ENCODE data around the gene IFIT2. TPM values are rescaled to one million over a fixed set of nuclear protein-coding genes. Genes with fewer than 3 reads are reported as not detected.

IFIT2 gene
- polyA plus RNA-seq, 3 donors: 9.7 to 25.2 (median 15.5) TPM

DNA sequence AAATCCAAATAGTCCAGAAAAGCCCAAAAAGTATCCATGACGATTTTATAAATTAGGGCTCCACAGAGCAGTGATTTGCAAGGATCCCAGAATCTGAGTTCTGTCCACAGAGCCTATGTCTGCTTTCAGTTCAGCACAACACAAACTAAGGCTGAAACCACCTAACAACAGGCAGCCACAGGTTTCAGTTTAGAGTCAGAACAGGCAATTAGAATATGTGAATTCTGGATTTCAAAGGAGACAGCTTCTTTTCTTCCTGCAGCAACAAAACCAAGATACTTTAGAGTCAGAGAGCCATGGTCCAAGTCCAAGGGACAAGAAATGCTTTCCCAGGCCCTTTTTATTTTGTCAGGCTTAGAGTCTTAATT, 49.5 kb downstream of the IFIT2 start:
- H3K36me3 Mint-ChIP-seq: peaks cover 1 to 3% of the 10 kb centered on the region in 2 donors
- H3K27me3 Mint-ChIP-seq (ENCODE audit: low read depth in 3 of 3): no peaks in the 10 kb centered on the region
- H3K4me3 Mint-ChIP-seq: no peak overlapping the region

GRCh38 chr10:89351780-89352597, 50.1 kb downstream of the IFIT2 start:
- Histone ChIP-seq H2AFZ (ENCODE audit: insufficient read depth, low read depth, low read length, poor library complexity, severe bottlenecking) (no peak overlapping the region), H3K36me3 (replicated peaks in 1 of 2; ENCODE audit: control insufficient read depth in 1 of 2, insufficient read depth in 2 of 2, low read length in 2 of 2) (no peaks in the 10 kb centered on the region), H3K27me3 (ENCODE audit: control insufficient read depth in 2 of 2, insufficient read depth in 2 of 2, low read length in 2 of 2) (no peaks in the 10 kb centered on the region), H3K4me3 (replicated peaks in 1 of 3; ENCODE audit: low read depth in 2 of 3, low read length in 3 of 3) (no peak overlapping the region), H4K20me1 (ENCODE audit: insufficient read depth, low read length) (no peaks in the 10 kb centered on the region), H3K79me2 (ENCODE audit: insufficient read depth, low read length) (no peaks in the 10 kb centered on the region), H3K9ac (ENCODE audit: insufficient read depth, low read length, poor library complexity, severe bottlenecking) (no peak overlapping the region), H3K4me1 (ENCODE audit: control insufficient read depth in 1 of 2, insufficient read depth in 2 of 2, low read length in 2 of 2) (peaks cover 36 to 42% of the 10 kb centered on the region in 2 donors), H3K27ac (ENCODE audit: low read depth in 1 of 2, low read length in 2 of 2) (no peak overlapping the region), H3K4me2 (replicated peaks; ENCODE audit: extremely low read depth, low read length, poor library complexity, severe bottlenecking) (no peak overlapping the region), H3K9me3 (replicated peaks in 1 of 2; ENCODE audit: control insufficient read depth in 1 of 2, insufficient read depth in 1 of 2, low read length in 2 of 2) (no peaks in the 10 kb centered on the region)
- intact Hi-C loops (cut with micrococcal nuclease): no loop called here
- no peak for TF ChIP-seq CTCF (IDR thresholded peaks at IDR 0.05)
- no peak overlapping the region for H3K4me3 Mint-ChIP-seq
- H3K27me3 Mint-ChIP-seq (ENCODE audit: low read depth in 3 of 3): no peaks in the 10 kb centered on the region
- peaks cover 52% of the 10 kb centered on the region for H3K4me1 Mint-ChIP-seq
- DNase-seq: no peak
- H3K36me3 Mint-ChIP-seq: peaks cover 1 to 3% of the 10 kb centered on the region in 2 donors
- peak overlapping the region in 1 of 7 donors; percentile 26 for H3K27ac Mint-ChIP-seq
- WGBS (ENCODE audit: insufficient coverage): 94% methylated on average over 11 of the region's 12 CpGs
- peaks cover 0 to 1% (median 0%) of the 10 kb centered on the region in 7 donors for H3K9me3 Mint-ChIP-seq

More for the DNA sequence above, 49.5 kb downstream of the IFIT2 start:
- peaks cover 0 to 1% (median 0%) of the 10 kb centered on the region in 7 donors for H3K9me3 Mint-ChIP-seq
- H2AFZ ChIP-seq (ENCODE audit: insufficient read depth, low read depth, low read length, poor library complexity, severe bottlenecking): no peak overlapping the region
- peaks cover 57% of the 10 kb centered on the region for H3K4me1 Mint-ChIP-seq
- no peaks in the 10 kb centered on the region for H3K36me3 ChIP-seq (replicated peaks in 1 of 2; ENCODE audit: control insufficient read depth in 1 of 2, insufficient read depth in 2 of 2, low read length in 2 of 2)
- H3K9me3 ChIP-seq (replicated peaks in 1 of 2; ENCODE audit: control insufficient read depth in 1 of 2, insufficient read depth in 1 of 2, low read length in 2 of 2): no peaks in the 10 kb centered on the region
- H3K27me3 ChIP-seq (ENCODE audit: control insufficient read depth in 2 of 2, insufficient read depth in 2 of 2, low read length in 2 of 2): no peaks in the 10 kb centered on the region
- no peak overlapping the region for H3K4me3 ChIP-seq (replicated peaks in 1 of 3; ENCODE audit: low read depth in 2 of 3, low read length in 3 of 3)
- no peaks in the 10 kb centered on the region for H4K20me1 ChIP-seq (ENCODE audit: insufficient read depth, low read length)
- H3K9ac ChIP-seq (ENCODE audit: insufficient read depth, low read length, poor library complexity, severe bottlenecking): no peak overlapping the region
- intact Hi-C loops (cut with micrococcal nuclease): no loop called here
- peaks cover 42 to 48% of the 10 kb centered on the region in 2 donors for H3K4me1 ChIP-seq (ENCODE audit: control insufficient read depth in 1 of 2, insufficient read depth in 2 of 2, low read length in 2 of 2)
- 83% methylated on average over 1 of the region's 1 CpG for WGBS (ENCODE audit: insufficient coverage)
- TF ChIP-seq CTCF (IDR thresholded peaks at IDR 0.05): no peak
- no peaks in the 10 kb centered on the region for H3K79me2 ChIP-seq (ENCODE audit: insufficient read depth, low read length)
- peak overlapping the region in 1 of 2 donors; percentile 28 for H3K27ac ChIP-seq (ENCODE audit: low read depth in 1 of 2, low read length in 2 of 2)
- H3K27ac Mint-ChIP-seq: peak overlapping the region in 1 of 7 donors; percentile 77
- no peak overlapping the region for H3K4me2 ChIP-seq (replicated peaks; ENCODE audit: extremely low read depth, low read length, poor library complexity, severe bottlenecking)
- no peak for DNase-seq

Measured in CD14-positive monocyte (primary cell).